ENCODE measurements around the gene GLDN. TPM values are rescaled to one million over a fixed set of nuclear protein-coding genes. Genes with fewer than 3 reads are reported as not detected.

GLDN gene
- total and polyA plus RNA-seq, 2 of the 8 experiments (the other 6 are each of a cell fraction or from before 2014, with no cell fraction given), result 0.24 to 0.50 TPM

DNA sequence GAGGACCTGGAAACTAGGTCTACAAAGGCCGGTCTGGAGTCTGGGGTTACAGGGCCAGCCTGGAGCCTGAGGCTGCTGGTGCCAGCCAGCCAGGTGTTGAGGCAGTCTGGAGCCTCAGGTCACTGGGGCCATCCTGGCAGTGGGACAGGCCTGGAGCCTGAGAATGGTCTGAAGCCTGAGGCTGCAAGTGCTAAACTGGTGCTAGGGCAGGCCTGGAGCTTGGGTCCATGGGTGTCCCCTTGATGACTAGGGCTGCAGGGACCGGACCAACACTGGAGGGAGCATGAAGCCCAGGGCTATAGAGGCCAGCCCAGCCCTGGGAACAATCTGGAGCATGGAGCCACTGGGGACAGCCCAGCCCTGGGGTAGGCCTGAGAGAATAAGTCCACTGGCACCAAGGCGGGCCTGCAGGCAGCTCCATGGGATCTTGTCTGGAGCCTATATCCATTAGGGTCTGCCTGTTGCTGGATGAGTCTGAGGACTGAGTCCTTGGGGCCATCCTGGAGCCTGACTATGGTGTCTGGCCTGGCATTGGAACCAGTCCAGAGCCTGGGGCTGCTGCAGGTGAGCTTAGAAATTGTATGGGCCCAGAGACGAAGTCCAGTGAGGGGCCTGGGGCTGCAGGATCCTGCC lies 101.9 kb downstream of the GLDN start:
- Histone ChIP-seq H2AK5ac (ENCODE audit: low read depth, low read length) (no peak overlapping the region), H2BK5ac (ENCODE audit: low read depth, low read length) (no peak overlapping the region), H3K14ac (ENCODE audit: insufficient read length) (no peak overlapping the region), H3K79me1 (ENCODE audit: low read depth, low read length) (no peaks in the 10 kb centered on the region), H2BK12ac (ENCODE audit: low read depth, low read length) (no peak overlapping the region), H4K5ac (ENCODE audit: insufficient read length, low read depth, low read length) (no peak overlapping the region), H3K4ac (replicated peaks; ENCODE audit: insufficient read length, low read depth, low read length) (no peak overlapping the region), H3K36me3 (ENCODE audit: control insufficient read depth in 2 of 4, insufficient read depth in 4 of 4, low read length in 3 of 4) (no peaks in the 10 kb centered on the region), H4K8ac (ENCODE audit: extremely low read depth, insufficient read depth, low read length) (peak overlapping the region; percentile 83; the same call in 1 of the 2 replicates), H3K23ac (ENCODE audit: insufficient read length) (no peak overlapping the region), H3K27ac (ENCODE audit: low read depth, low read length) (no peak overlapping the region), H3K23me2 (ENCODE audit: low read depth, low read length) (no peaks in the 10 kb centered on the region), H2BK15ac (ENCODE audit: low read length) (no peak overlapping the region), H3K4me3 (ENCODE audit: extremely low read depth in 1 of 4, insufficient read depth in 2 of 4, low read depth in 3 of 4, low read length in 4 of 4) (no peak overlapping the region), H3K27me3 (replicated peaks in 1 of 4; ENCODE audit: control insufficient read depth in 3 of 4, extremely low read depth in 1 of 4, insufficient read depth in 3 of 4, low read length in 3 of 4) (no peaks in the 10 kb centered on the region), H2BK120ac (replicated peaks; ENCODE audit: low read depth, low read length) (no peak overlapping the region), H3K79me2 (ENCODE audit: control insufficient read depth in 1 of 2, insufficient read depth in 2 of 2, low read length in 2 of 2) (no peaks in the 10 kb centered on the region), H3K56ac (replicated peaks; ENCODE audit: insufficient read length, low read depth, low read length) (no peak overlapping the region), H2BK20ac (ENCODE audit: low read length) (no peak overlapping the region), H3K18ac (ENCODE audit: extremely low read depth, low read length) (no peak overlapping the region; the same call in 1 of the 2 replicates), H4K91ac (replicated peaks; ENCODE audit: insufficient read length, low read length) (no peak overlapping the region), H3K9me3 (ENCODE audit: insufficient read depth in 2 of 2, low read depth in 1 of 2, low read length in 1 of 2) (no peaks in the 10 kb centered on the region), H2AFZ (ENCODE audit: low read length) (no peak overlapping the region), H3K4me1 (replicated peaks in 1 of 4; ENCODE audit: control insufficient read depth in 3 of 4, insufficient read depth in 4 of 4, low read length in 3 of 4) (no peaks in the 10 kb centered on the region), H4K20me1 (replicated peaks in 1 of 2; ENCODE audit: control insufficient read depth in 1 of 2, insufficient read depth in 2 of 2, low read length in 2 of 2) (no peaks in the 10 kb centered on the region), H3K9ac (replicated peaks in 1 of 4; ENCODE audit: extremely low read depth in 1 of 4, low read depth in 3 of 4, low read length in 3 of 4) (no peak overlapping the region), H3K4me2 (ENCODE audit: insufficient read depth in 1 of 2, low read depth in 2 of 2, low read length in 2 of 2) (no peak overlapping the region)
- POLR2A ChIA-PET (ENCODE audit: partially characterized antibody), result no interaction called here
- FAIRE-seq (no peak), DNase-seq (ENCODE audit: low read depth in 1 of 2, low spot score in 2 of 2) (no peak)
- CTCF ChIA-PET (ENCODE audit: partially characterized antibody), result interaction anchor here (0.6 to 0.9 kb wide), 2 partner anchors 41 to 341 kb away, joined by 3 read pairs; no protein-coding TSS in a partner anchor
- TF ChIP-seq GTF2F1 (IDR thresholded peaks at IDR 0.05; ENCODE audit: borderline replicate concordance, low read depth, low read length) (no peak), NRF1 (IDR thresholded peaks at IDR 0.05; ENCODE audit: low read depth, low read length) (no peak), NANOG (IDR thresholded peaks at IDR 0.05; ENCODE audit: insufficient read depth, low read depth, low read length, poor library complexity, severe bottlenecking) (no peak), POU5F1 (IDR thresholded peaks at IDR 0.05; ENCODE audit: low read depth, low read length) (no peak), KDM1A (IDR thresholded peaks at IDR 0.05; ENCODE audit: borderline replicate concordance, low read length) (no peak), BRCA1 (IDR thresholded peaks at IDR 0.05; ENCODE audit: low read depth, low read length) (no peak)
- WGBS, 2 experiments (ENCODE audit: extremely low coverage in 1 of 2, insufficient coverage in 1 of 2, insufficient read length in 1 of 2, insufficient replicate concordance in 2 of 2, low coverage in 1 of 2, low lambda C conversion rate in 2 of 2, missing lambda C conversion rate in 1 of 2), result 85% methylated on average over 4 of the region's 4 CpGs; no CpG with 5 or more reads in 1 of the 2 experiments
